ENCODE measurements around the gene SMC1A. TPM values are rescaled to one million over a fixed set of nuclear protein-coding genes. Genes with fewer than 3 reads are reported as not detected.

SMC1A gene
- total RNA-seq, 1 experiment from 2014 or later: 162 TPM

DNA sequence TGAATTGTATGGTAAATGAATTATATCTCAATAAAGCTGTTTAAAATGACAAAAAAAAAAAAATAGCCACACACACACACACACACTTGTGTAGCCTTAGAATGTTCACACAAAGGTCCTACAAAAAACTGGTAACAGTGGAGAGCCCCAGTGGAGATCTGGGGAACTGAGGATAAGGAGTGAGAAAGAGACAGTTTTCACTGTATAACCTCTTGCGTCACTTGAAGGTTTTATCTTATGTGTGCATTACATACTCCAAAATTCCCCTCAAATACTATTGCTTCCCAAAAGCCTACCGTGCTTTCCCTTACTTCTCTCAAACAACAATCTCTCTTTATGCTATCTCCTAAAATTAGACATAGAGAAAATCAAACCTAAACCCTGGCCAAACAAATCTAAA lies 67.8 kb downstream of the SMC1A start:
- Histone ChIP-seq H2AFZ (no peak overlapping the region), H3F3A (ENCODE audit: insufficient read depth, low read depth) (no peaks in the 10 kb centered on the region), H3K4me3 (no peak overlapping the region), H3K4me2 (no peak overlapping the region), H3K27me3 (ENCODE audit: insufficient read depth, low read depth) (no peaks in the 10 kb centered on the region), H3K36me3 (ENCODE audit: low read depth) (no peaks in the 10 kb centered on the region), H4K20me1 (ENCODE audit: insufficient read depth) (no peaks in the 10 kb centered on the region), H3K9me3 (ENCODE audit: insufficient read depth, low read depth) (no peaks in the 10 kb centered on the region), H3K27ac (no peak overlapping the region), H3K9me2 (ENCODE audit: insufficient read depth) (no peaks in the 10 kb centered on the region), H3K79me2 (ENCODE audit: low read depth) (no peaks in the 10 kb centered on the region), H3K4me1 (replicated peaks; ENCODE audit: insufficient read depth) (no peaks in the 10 kb centered on the region)
- TF ChIP-seq EZH2 (IDR thresholded peaks at IDR 0.05; ENCODE audit: low read depth): no peak
- no peak for TF ChIP-seq CTCF (conservative IDR thresholded peaks at IDR 0.05)
- intact Hi-C loops (cut with micrococcal nuclease; ENCODE audit: unreplicated experiment): no loop called here
- DNase-seq: no peak
- BruUV-seq (replicated peaks): no TSS peak
- CTCF ChIA-PET: no interaction called here
- POLR2A ChIA-PET (ENCODE audit: unreplicated experiment): no interaction called here

DNA sequence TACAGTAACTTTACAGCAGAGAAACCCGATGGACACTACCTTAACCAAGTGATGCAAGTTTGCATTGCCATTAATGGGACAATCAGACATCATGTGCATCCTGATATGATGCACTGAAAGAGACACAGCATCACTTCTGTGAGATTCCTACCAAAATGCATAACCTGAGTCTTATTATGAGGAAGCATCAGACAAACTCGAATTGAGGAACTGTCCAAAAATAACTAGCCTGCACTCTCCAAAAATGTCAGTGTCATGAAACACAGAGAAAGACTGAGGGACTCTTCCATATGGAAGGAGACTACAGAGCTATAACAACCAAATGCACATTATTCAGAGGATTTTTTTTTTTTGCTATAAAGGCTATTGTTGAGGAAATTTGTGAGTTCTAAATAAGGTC lies 74.5 kb downstream of the SMC1A start:
- Histone ChIP-seq H3K4me1 (replicated peaks; ENCODE audit: insufficient read depth) (no peaks in the 10 kb centered on the region), H3K27ac (no peak overlapping the region), H3K9me2 (ENCODE audit: insufficient read depth) (no peaks in the 10 kb centered on the region), H4K20me1 (ENCODE audit: insufficient read depth) (no peaks in the 10 kb centered on the region), H3K36me3 (ENCODE audit: low read depth) (no peaks in the 10 kb centered on the region), H3K4me3 (no peak overlapping the region), H3K27me3 (ENCODE audit: insufficient read depth, low read depth) (no peaks in the 10 kb centered on the region), H2AFZ (no peak overlapping the region), H3F3A (ENCODE audit: insufficient read depth, low read depth) (no peaks in the 10 kb centered on the region), H3K79me2 (ENCODE audit: low read depth) (no peaks in the 10 kb centered on the region), H3K9me3 (ENCODE audit: insufficient read depth, low read depth) (no peaks in the 10 kb centered on the region), H3K4me2 (no peak overlapping the region)
- BruUV-seq (replicated peaks): no TSS peak
- ChIA-PET CTCF (no interaction called here), POLR2A (ENCODE audit: unreplicated experiment) (no interaction called here)
- intact Hi-C loops (cut with micrococcal nuclease; ENCODE audit: unreplicated experiment): no loop called here
- no peak for DNase-seq
- TF ChIP-seq CTCF (conservative IDR thresholded peaks at IDR 0.05) (no peak), EZH2 (IDR thresholded peaks at IDR 0.05; ENCODE audit: low read depth) (no peak)

- no peaks in the 10 kb centered on the region for H3K27me3 ChIP-seq (ENCODE audit: insufficient read depth, low read depth)
- H3K36me3 ChIP-seq (ENCODE audit: low read depth): no peaks in the 10 kb centered on the region
- TF ChIP-seq EZH2 (IDR thresholded peaks at IDR 0.05; ENCODE audit: low read depth): no peak
- TF ChIP-seq CTCF (conservative IDR thresholded peaks at IDR 0.05): no peak
- H3K4me3 ChIP-seq: no peak overlapping the region
- no peak for DNase-seq
- BruUV-seq (replicated peaks): no TSS peak
- POLR2A ChIA-PET (ENCODE audit: unreplicated experiment): no interaction called here
- no peaks in the 10 kb centered on the region for H3K4me1 ChIP-seq (replicated peaks; ENCODE audit: insufficient read depth)
- CTCF ChIA-PET: no interaction called here
- H3K4me2 ChIP-seq: no peak overlapping the region
- no peaks in the 10 kb centered on the region for H4K20me1 ChIP-seq (ENCODE audit: insufficient read depth)
- intact Hi-C loops (cut with micrococcal nuclease; ENCODE audit: unreplicated experiment): no loop called here
- no peaks in the 10 kb centered on the region for H3K79me2 ChIP-seq (ENCODE audit: low read depth)
- H3F3A ChIP-seq (ENCODE audit: insufficient read depth, low read depth): no peaks in the 10 kb centered on the region
- H2AFZ ChIP-seq: no peak overlapping the region
- H3K9me2 ChIP-seq (ENCODE audit: insufficient read depth): no peaks in the 10 kb centered on the region
- H3K27ac ChIP-seq: no peak overlapping the region
- no peaks in the 10 kb centered on the region for H3K9me3 ChIP-seq (ENCODE audit: insufficient read depth, low read depth)
These were observed 81.4 kb downstream of the SMC1A start for GRCh38 chrX:53340852-53341645.

Data from PC-9 (cell line).